ENCODE data around the gene SLC6A6. TPM values are rescaled to one million over a fixed set of nuclear protein-coding genes. Genes with fewer than 3 reads are reported as not detected.

Gene SLC6A6
- polyA plus RNA-seq, 1 donor (not counting 4 experiments of a cell fraction or from before 2014, with no cell fraction given): 8.3 TPM

DNA sequence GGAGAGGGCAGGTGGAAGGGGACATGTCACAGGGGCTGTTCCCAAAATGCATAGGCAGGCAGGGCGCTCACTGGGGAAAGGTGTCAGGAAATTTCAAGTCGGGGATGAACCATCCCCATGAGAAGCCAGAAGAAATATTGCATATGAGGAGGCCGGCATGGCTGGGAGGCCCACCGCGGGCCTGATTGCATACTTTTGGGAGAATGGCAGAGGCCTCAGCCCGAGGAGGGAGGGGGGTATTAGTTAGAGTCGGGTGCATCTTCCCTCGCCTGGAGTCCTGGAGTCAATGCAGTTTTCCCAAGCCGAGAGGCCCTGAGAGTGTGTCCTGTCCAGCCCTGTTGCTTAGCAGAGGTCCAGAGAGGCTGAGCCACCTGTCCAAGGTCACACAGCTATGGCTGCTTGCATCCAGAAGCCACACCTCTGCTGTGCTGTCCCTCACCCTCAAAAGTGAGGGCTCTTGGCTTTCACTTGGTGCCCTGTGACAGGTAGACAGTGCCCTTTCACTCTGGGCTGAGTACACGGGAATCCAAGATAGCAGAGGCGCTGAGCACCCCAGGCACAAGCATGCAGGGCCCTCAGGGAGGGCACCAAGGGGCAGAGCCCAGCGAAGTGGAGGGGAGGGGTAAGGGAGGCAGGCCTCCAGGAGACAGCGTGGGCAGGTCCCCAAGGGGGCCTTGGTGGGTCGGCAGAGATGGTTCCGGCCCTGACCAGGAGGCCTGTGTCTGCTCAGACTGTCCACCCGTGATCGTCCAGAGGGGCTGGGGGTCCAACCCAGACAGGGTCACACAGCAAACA is 89.2 kb downstream of the SLC6A6 start:
- H3K36me3 ChIP-seq (ENCODE audit: control insufficient read depth in 2 of 2, extremely low read depth in 1 of 2, insufficient read depth in 2 of 2, low read length in 2 of 2): no peaks in the 10 kb centered on the region
- no peak overlapping the region for H3K4me3 ChIP-seq (ENCODE audit: control insufficient read depth in 2 of 3, extremely low read depth in 1 of 3, insufficient read depth in 2 of 3, low read depth in 1 of 3, low read length in 3 of 3)
- H3K9me1 ChIP-seq (ENCODE audit: control insufficient read depth, extremely low read depth, insufficient read depth, low read length): peaks cover 4% of the 10 kb centered on the region
- no peaks in the 10 kb centered on the region for H3K27me3 ChIP-seq (ENCODE audit: control insufficient read depth, extremely low read depth, insufficient read depth, low read length)
- DNase-seq (ENCODE audit: low read depth, low spot score) (no peak), FAIRE-seq (no peak)
- no peaks in the 10 kb centered on the region for H3K9me3 ChIP-seq (ENCODE audit: control insufficient read depth, low read depth, low read length)
- no peak overlapping the region for H3K27ac ChIP-seq (ENCODE audit: control insufficient read depth, insufficient read depth, low read length)
- peaks cover 30% of the 10 kb centered on the region for H3K4me1 ChIP-seq (ENCODE audit: control insufficient read depth, extremely low read depth, insufficient read depth, low read length)
- no peaks in the 10 kb centered on the region for H3K79me2 ChIP-seq (ENCODE audit: control insufficient read depth, insufficient read depth, low read length)
- no peak for TF ChIP-seq CTCF (optimal IDR thresholded peaks at IDR 0.05 in 1 of 3, IDR thresholded peaks at IDR 0.05 in 1 of 3, conservative IDR thresholded peaks at IDR 0.05 in 1 of 3; ENCODE audit: extremely low read depth in 1 of 3, insufficient read depth in 2 of 3, low read length in 3 of 3)
- TF ChIP-seq EZH2 (IDR thresholded peaks at IDR 0.05; ENCODE audit: low read length): no peak
- peak overlapping the region; percentile 19 for H3K9ac ChIP-seq (ENCODE audit: control insufficient read depth, extremely low read depth, insufficient read depth, low read length)
- H4K20me1 ChIP-seq (ENCODE audit: control insufficient read depth, extremely low read depth, insufficient read depth, low read length): no peaks in the 10 kb centered on the region
- H3K4me2 ChIP-seq (ENCODE audit: control insufficient read depth, extremely low read depth, insufficient read depth, low read depth, low read length): no peak overlapping the region
- dilution Hi-C loops (cut with MboI; ENCODE audit: extremely low pct_ligation_motif_present, low sequenced_read_pairs): no loop called here
- no peak overlapping the region for H2AFZ ChIP-seq (ENCODE audit: control insufficient read depth, low read length)

DNA sequence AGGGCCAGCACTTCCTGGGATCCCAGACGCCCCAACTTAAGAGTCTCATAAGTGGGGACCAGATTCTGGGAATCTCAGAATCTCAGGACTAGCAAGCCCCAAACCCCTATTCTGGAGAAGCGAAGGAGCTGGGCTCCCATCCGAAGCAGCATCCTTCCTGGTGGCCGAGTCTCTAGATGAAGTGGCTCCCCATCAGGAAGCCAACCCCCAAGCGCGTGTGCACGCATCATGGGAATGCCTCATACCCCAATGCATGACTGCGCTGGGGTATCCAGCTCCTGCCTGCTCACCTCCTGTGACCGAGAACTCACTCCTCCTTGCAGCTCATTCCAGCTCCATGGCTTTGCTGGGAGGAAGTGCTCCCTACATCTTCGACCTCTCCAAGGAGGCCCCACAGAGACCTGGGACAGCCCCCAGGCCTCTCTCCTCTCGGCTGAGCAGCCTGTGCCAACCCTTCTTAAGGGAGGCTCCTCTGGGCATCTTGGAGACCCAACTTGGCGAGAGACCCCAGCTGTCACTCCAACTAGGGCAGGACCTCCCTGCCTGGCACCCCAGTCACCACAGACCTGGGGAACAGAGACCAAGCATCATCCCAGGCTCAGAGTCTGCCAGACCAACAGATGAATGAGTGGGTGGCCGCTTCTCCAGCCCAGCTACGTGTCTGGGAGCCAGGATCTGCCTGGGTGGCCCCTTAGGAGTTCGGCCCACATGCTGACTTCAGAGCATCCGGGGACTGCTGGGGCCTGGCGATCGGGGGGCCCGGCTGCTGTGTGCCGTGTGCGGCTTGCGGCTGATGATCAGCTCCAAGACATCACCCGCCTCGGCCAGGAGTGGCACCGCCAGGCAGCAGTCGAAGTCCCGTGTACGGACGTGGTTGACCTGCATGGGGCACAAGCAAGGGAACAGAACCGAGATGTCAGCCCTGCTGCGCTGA is 90.8 kb downstream of the SLC6A6 start:
- no peak overlapping the region for H2AFZ ChIP-seq (ENCODE audit: control insufficient read depth, low read length)
- TF ChIP-seq EZH2 (IDR thresholded peaks at IDR 0.05; ENCODE audit: low read length): no peak
- no peak for TF ChIP-seq CTCF (optimal IDR thresholded peaks at IDR 0.05 in 1 of 3, IDR thresholded peaks at IDR 0.05 in 1 of 3, conservative IDR thresholded peaks at IDR 0.05 in 1 of 3; ENCODE audit: extremely low read depth in 1 of 3, insufficient read depth in 2 of 3, low read length in 3 of 3)
- no peak overlapping the region for H3K4me2 ChIP-seq (ENCODE audit: control insufficient read depth, extremely low read depth, insufficient read depth, low read depth, low read length)
- H3K36me3 ChIP-seq (ENCODE audit: control insufficient read depth in 2 of 2, extremely low read depth in 1 of 2, insufficient read depth in 2 of 2, low read length in 2 of 2): no peaks in the 10 kb centered on the region
- no peaks in the 10 kb centered on the region for H3K79me2 ChIP-seq (ENCODE audit: control insufficient read depth, insufficient read depth, low read length)
- no peaks in the 10 kb centered on the region for H3K9me3 ChIP-seq (ENCODE audit: control insufficient read depth, low read depth, low read length)
- H3K4me3 ChIP-seq (ENCODE audit: control insufficient read depth in 2 of 3, extremely low read depth in 1 of 3, insufficient read depth in 2 of 3, low read depth in 1 of 3, low read length in 3 of 3): no peak overlapping the region
- no peak overlapping the region for H3K9ac ChIP-seq (ENCODE audit: control insufficient read depth, extremely low read depth, insufficient read depth, low read length)
- H3K27me3 ChIP-seq (ENCODE audit: control insufficient read depth, extremely low read depth, insufficient read depth, low read length): no peaks in the 10 kb centered on the region
- H3K4me1 ChIP-seq (ENCODE audit: control insufficient read depth, extremely low read depth, insufficient read depth, low read length): peaks cover 26% of the 10 kb centered on the region
- no peaks in the 10 kb centered on the region for H4K20me1 ChIP-seq (ENCODE audit: control insufficient read depth, extremely low read depth, insufficient read depth, low read length)
- H3K27ac ChIP-seq (ENCODE audit: control insufficient read depth, insufficient read depth, low read length): no peak overlapping the region
- peaks cover 2% of the 10 kb centered on the region for H3K9me1 ChIP-seq (ENCODE audit: control insufficient read depth, extremely low read depth, insufficient read depth, low read length)
- DNase-seq (ENCODE audit: low read depth, low spot score) (no peak), FAIRE-seq (no peak)
- dilution Hi-C loops (cut with MboI; ENCODE audit: extremely low pct_ligation_motif_present, low sequenced_read_pairs): no loop called here
